ENCODE results near the gene CTNNA2. TPM values are rescaled to one million over a fixed set of nuclear protein-coding genes. Genes with fewer than 3 reads are reported as not detected.

Gene CTNNA2
- total RNA-seq, 4 donors from 2014 or later, result 0.19 TPM; not detected in 3

DNA sequence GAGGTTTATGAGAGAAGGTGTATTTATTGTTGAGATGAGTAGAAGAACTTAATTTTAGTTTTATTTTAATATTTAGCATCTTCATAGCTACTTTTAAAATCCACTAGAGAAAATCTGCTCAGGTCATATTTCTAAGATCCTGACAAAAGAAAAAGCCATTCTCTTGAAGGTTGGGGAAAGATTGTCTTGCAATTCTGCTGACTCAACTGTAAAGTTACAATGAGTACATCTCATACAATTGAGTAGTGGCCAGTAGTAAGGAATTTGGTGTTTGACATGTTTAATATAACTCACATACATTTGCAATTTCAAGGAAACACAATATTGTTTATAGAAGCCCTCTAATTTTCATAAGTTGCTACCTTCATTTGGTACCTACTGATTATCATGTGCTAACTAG is 447.2 kb downstream of the CTNNA2 start:
- DNase-seq (ENCODE audit: low spot score) (no peak), ATAC-seq (ENCODE audit: low FRiP score) (no peak)
- no peak for TF ChIP-seq CTCF (IDR thresholded peaks at IDR 0.05)

- TF ChIP-seq CTCF (IDR thresholded peaks at IDR 0.05), result no peak
- DNase-seq (ENCODE audit: low spot score), result no peak
- no peak for ATAC-seq (ENCODE audit: low FRiP score)
These were observed 447.7 kb downstream of the CTNNA2 start for GRCh38 chr2:79960519-79960918.

DNA sequence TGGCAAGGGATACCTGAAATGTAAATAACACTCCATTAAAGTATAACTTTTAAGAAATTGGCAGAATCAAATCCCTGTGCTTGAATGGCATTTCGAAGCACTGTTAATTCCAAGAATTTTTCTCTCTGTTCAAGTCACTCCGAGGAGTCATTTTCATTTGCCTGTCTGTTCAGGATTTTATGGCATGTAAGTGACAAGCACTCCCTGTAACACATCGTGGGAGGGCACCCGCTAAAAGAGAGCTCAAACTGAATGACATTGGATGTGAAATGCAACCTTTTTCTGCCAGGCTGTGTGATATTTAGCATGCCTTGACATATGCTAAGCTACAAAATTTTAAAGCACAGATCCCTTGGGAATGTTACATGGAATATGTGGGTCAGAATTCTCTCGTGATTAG is 452.1 kb downstream of the CTNNA2 start:
- DNase-seq (ENCODE audit: low spot score) (no peak), ATAC-seq (ENCODE audit: low FRiP score) (no peak)
- TF ChIP-seq CTCF (IDR thresholded peaks at IDR 0.05), result no peak

GRCh38 chr2:79966369-79966768 is 453.5 kb downstream of the CTNNA2 start:
- no peak for DNase-seq (ENCODE audit: low spot score)
- TF ChIP-seq CTCF (IDR thresholded peaks at IDR 0.05), result no peak
- ATAC-seq (ENCODE audit: low FRiP score), result no peak

GRCh38 chr2:79966882-79967281 is 454.0 kb downstream of the CTNNA2 start:
- DNase-seq (ENCODE audit: low spot score) (no peak), ATAC-seq (ENCODE audit: low FRiP score) (no peak)
- TF ChIP-seq CTCF (IDR thresholded peaks at IDR 0.05), result no peak

- DNase-seq (ENCODE audit: low spot score), result no peak
- no peak for TF ChIP-seq CTCF (IDR thresholded peaks at IDR 0.05)
- ATAC-seq (ENCODE audit: low FRiP score), result no peak
These were observed 459.0 kb downstream of the CTNNA2 start for GRCh38 chr2:79971807-79972206.

DNA sequence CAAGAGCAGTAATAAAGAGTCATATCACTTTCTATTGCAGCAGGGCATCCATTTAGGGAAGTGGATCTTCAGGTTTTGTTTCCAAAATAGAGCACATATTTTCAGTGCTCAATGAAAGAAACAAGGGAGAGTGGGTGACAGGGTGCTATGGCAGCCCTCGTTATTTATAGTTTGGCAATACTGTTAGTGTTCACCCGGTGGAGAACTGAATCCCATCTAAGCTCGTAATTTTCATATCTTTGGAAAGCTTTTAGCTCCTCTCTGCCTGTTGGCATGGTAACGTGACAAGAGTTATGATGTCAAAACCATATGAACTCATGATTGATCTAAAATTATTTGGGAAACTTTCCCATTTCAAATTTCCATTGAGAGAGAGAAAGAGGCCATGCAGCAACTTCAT is 459.8 kb downstream of the CTNNA2 start:
- no peak for ATAC-seq (ENCODE audit: low FRiP score)
- no peak for TF ChIP-seq CTCF (IDR thresholded peaks at IDR 0.05)
- DNase-seq (ENCODE audit: low spot score), result no peak

All from omental fat pad (tissue), 4 donors.